Stimulated activated CD8-positive, alpha-beta memory T cell treated with anti-CD3 and anti-CD28 coated beads, Interleukin-15, amount 100 ng/mL, for 4 hours (primary cell): Measurements from ENCODE around the gene BHLHE23.

Source experiments
- DNase-seq, 2 donors: peaks; one replicate each; pipeline ENCODE4 v3.0.0-alpha.2; 2020; ENCODE audit warnings: low read depth in 2 of 2

The BHLHE23 gene

GRCh38 chr20:63006540-63007359 is at the start of gene BHLHE23:
BHLHE23 (minus strand) TSS chr20:63006964; CDS start chr20:63006774, 190 bp downstream.
- DNase-seq = no peak

- DNase-seq = no peak
Observed at GRCh38 chr20:63055575-63056235, 48.9 kb upstream of the BHLHE23 start.

DNA sequence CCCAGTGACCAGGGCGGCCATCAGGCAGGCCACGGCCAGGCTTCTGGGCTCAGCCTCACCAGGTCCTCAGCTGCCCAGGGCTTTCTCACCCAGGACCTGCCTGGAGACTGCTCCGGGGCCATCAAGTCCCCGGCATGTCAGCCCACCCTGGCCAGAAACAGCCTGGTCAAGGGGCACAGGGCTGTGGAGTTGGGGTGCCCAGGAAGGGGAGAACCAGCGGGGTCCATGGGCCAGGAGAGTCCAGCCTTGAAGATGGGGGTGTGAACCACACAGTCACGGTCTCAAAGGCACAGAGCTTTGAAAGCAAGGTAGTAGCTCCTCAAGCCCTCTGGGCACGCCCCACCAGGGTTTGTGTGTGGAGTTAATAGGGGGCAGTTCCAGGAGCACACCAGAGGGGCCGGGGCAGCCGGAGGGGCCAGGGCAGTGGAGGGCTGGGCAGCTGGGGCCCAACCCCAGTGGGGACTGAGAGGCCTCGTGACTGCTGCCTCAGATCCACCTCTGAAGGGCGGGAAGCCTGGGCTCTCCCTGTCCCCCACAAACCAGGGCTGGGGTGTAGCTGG is 48.0 kb upstream of the BHLHE23 start:
- DNase-seq = no peak

GRCh38 chr20:63054103-63054474 is 47.3 kb upstream of the BHLHE23 start:
- no peak for DNase-seq

- DNase-seq = no peak
Observed at GRCh38 chr20:63053432-63054102, 46.8 kb upstream of the BHLHE23 start.

DNA sequence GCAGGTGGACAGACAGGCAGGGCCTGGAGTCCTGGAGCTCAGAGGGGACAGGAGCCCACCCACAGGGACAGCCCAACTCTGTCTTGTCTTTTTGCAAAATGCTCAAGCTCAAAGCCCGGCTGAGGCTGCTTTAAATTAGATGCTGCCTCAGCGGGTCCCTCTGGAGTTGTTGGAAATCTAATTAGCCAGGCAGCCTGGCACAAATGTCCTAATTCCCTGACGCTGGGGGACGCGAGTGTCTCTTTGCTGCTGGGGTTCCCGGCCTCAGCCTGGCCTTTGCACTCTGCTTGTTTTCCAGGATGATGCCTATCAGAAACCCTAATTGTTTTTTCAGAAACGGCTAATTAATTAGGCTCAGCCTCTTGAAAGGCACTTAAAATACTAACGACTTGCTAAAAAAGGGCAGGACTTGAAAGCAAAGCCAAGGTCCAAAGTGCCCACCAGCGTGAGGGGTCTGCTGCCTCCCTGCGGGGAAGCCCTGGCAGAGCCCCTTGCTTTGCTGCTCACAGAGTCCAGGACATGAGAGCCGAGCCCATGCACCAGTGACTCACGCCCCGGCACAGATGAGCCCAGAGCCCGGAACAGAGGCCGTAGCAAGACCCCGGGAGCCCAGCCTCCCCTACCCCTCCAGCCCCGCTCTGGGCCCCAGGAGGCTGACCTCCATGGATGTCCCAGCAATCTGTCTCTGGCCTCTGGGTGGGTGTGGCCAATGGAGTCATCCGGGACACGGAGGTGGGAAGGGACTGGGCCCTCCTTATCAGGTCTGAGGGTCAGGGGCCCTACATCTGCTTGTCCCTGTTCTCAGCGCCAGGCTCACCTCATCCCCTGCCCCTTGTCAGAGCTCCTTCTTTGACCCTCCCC is 46.0 kb upstream of the BHLHE23 start:
- no peak for DNase-seq

- no peak for DNase-seq
Observed at GRCh38 chr20:63051911-63052310, 45.1 kb upstream of the BHLHE23 start.

GRCh38 chr20:63051186-63051860 is 44.6 kb upstream of the BHLHE23 start:
- DNase-seq = no peak

DNA sequence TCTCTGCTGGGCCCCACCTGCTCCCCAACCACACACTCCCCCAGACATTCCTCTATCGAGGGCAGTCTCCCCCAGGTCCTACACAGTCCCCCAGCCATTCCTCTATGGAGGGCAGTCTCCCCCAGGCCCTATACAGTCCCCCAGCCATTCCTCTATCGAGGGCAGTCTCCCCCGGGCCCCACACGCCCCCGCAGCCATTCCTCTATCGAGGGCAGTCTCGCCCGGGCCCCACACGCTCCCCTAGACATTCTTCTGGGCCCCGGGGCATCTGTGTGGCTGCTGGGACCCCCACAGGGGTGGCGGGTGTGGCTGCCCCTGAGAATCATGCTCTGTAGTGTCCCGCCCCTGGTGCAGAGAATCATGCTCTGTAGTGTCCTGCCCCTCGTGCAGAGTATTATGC is 43.6 kb upstream of the BHLHE23 start:
- no peak for DNase-seq

DNA sequence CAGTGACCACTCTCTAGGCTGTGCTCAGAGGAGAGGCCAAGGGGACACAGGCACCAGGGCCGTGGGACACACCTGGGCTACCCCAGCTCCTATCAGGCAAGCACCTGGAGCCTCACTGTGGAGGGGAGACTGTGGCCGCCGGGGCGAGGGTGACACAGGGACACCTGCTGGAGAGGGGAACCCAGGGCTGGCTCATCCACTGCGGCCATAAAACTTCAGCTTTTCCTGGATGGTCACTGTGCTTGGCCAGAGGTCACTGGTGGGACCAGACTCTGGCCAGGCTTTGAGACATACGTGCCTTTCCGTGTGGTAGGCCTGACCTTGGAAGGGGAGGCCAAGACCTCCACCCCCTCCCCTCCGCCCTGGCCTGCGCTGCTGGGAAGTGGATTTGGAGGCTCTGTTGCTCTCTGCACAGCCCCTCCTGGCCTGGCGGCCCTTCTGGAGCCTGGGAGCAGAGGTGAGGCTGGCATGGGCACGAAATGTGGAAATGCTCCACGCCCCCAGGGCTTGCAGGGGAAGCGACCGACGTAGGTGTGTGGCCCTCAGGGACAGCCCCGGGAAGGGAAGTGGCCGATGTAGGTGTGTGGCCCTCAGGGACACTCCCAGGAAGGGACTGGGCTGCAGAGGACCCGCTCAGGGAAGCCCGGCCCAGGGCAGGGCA is 42.9 kb upstream of the BHLHE23 start:
- DNase-seq = no peak

GRCh38 chr20:63049191-63049518 is 42.4 kb upstream of the BHLHE23 start:
- no peak for DNase-seq

DNA sequence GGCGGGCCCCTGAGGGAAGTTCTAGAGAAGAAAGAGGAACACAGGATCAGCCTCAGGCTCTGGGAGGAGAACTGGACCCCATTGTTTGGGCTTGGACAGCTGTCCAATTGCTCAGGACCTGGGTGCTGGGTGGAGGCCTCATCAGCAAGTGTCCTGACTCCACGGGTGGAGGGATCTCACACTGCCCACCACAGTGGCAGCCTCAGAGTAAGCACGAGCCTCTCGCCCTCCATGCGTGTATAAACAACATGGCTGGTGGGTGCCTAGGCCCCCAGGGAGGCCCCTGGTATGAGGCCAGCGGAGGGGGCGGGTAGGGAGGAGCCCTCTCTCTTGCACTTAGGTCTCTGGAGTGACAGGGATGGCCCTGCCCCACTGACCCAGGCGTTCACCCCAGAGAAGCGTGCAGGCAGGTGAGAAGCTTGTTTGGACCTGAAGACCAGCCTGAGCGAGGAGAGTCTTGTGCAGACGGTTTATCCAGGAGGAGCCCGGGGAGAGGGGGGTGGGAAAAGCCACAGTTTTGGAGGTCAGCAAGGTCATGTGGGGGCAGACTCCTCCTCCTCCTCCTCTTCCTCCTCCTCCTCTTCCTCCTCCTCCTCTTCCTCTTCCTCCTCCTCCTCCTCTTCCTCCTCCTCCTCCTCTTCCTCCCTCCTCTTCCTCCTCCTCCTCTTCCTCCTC is 41.9 kb upstream of the BHLHE23 start:
- DNase-seq = no peak

- DNase-seq = no peak
Observed at GRCh38 chr20:63047946-63048345, 41.2 kb upstream of the BHLHE23 start.

- no peak for DNase-seq
Observed at GRCh38 chr20:63047267-63047666, 40.5 kb upstream of the BHLHE23 start.

- no peak for DNase-seq
Observed at GRCh38 chr20:63046841-63047240, 40.1 kb upstream of the BHLHE23 start.

- DNase-seq = no peak
Observed at GRCh38 chr20:63045991-63046390, 39.2 kb upstream of the BHLHE23 start.

- no peak for DNase-seq
Observed at GRCh38 chr20:63045401-63045800, 38.6 kb upstream of the BHLHE23 start.

- no peak for DNase-seq
Observed at GRCh38 chr20:63044605-63045004, 37.8 kb upstream of the BHLHE23 start.

DNA sequence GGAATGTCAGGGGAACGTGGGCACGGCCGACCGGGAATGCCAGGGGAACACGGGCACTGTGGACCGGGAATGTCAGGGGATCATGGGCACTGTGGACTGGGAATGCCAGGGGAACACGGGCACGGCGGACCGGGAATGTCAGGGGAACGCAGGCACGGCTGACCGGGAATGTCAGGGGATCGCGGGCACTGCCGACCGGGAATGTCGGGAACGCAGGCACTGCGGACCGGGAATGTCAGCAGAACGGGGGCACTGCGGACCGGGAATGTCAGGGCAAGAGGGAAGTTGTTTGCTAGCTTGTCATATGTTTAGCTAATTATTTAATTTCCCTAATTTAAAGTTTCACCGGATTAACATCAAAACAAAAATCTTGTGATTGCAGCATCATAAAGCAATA is 37.4 kb upstream of the BHLHE23 start:
- DNase-seq = no peak
